Fibroblast of peridontal ligament (primary cell): ENCODE results near the gene ELP4.
"Not testable (repeated sequence)": the region's sequence is repeated elsewhere in the genome, so short reads cannot be mapped to it uniquely, and the experiment has no call there.

Experiments
- DNase-seq: peaks from one replicate; pipeline ENCODE4 v3.0.0-alpha.2; 2010; ENCODE audit errors: extremely low read depth

The ELP4 gene

DNA sequence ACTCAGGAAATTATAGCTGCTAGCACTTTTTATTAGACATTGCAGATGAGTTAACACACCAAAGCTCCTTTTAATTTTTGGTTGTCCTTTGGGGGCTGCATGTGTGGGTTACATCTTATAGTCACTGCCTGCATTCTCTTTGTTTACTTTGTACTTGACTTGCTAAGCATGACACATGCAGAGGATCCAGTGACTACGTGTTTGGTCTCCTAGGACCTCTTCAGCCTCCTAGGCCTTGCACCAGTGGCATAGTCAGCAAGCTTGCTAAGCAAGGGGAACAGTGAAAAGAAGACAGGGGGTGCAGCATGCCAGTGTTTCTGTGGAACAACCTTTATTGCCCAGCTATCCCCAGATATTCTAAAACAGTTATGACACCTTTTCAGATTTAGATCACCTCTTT is 193.4 kb downstream of the ELP4 start:
- DNase-seq, result peak; percentile 32

DNA sequence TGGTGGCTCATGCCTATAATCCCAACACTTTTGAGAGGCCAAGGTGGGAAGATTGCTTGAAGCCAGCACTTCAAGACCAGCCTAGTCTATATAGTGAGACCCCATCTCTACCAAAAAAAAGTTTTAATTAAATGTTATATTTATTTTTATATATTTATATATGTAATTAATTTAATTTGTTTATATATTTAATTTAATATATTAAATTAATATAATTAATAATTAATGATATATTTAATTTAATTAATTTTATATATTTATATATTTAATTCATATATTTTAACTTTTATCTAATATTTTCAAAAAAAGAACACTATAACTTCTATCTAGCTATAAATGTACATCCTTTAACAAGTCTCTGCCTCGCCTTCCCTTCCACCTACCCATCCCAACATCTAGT is 196.8 kb downstream of the ELP4 start:
- DNase-seq, result no peak

DNA sequence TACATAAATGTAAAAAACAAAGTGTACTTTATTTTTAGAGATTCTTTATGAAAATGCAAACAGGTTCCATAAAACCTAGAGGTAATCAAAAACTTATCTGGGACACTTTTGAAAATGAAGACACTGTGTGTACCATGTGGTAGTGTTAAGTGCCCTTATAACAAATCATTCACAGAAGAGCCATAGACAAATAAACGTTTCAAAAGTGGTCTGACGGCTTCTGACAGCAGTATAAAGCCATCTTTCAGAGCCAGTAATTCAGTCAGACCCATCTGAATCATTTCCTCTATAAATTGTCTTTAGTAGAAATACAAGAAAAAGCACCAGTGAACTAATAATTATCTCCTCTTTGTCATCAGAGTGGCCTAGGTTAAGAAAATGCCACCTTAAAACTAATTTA is 201.6 kb downstream of the ELP4 start:
- no peak for DNase-seq

- DNase-seq, result no peak
Observed at GRCh38 chr11:31712851-31713250, 203.3 kb downstream of the ELP4 start.

GRCh38 chr11:31714840-31715239 is 205.3 kb downstream of the ELP4 start:
- no peak for DNase-seq

DNA sequence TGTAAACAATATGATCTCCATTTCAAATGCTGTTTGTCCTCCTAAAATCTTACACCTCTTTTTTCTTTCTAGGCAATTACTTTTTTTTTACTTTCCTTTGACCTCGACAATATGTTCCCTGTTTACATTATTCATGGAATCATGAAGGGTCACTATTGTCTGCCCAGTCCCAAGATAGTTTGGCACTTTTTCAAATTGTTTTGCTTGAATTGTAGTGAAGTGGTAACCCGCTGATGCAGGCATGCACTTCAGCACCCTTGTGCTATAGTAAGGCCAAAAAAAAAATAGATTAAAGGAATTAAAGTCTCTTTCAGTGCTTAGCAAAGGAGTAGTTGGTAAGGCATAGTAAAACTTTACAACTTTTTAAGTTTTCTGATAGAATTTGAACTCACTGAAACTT is 210.7 kb downstream of the ELP4 start:
- no peak for DNase-seq

DNA sequence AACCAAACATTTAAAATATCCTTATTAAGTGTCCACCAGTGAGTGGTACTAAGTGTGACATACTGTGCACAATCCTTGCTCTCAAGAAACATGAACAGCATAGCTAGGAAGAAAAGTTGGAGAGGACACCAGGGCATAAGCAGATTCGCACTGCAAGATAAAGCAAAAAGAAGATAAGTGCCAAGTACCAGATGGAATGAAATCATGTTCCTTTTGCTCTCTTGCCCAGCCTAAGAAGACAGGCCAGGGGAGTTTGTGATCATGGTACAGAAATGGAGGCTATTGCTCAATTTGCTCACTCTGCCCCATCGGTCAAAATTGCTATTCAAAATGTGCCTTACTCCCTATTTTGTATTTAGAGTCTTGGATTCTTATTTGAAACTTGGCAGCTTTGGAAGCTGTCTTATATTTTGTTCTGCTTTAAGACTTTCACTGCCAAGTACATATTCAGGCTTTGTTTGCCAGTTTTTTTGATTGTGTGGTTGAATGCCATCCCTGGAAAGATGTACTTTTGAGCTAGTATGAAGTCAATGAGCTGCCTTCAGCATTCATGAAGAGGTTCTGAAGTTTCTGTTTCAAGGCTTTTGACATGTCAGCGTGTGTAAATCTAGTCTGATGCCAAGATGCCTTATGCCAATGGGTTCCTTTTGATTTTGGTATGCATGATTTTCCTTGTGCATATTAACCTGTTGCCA is 211.3 kb downstream of the ELP4 start:
- DNase-seq, result peak; percentile 7

DNA sequence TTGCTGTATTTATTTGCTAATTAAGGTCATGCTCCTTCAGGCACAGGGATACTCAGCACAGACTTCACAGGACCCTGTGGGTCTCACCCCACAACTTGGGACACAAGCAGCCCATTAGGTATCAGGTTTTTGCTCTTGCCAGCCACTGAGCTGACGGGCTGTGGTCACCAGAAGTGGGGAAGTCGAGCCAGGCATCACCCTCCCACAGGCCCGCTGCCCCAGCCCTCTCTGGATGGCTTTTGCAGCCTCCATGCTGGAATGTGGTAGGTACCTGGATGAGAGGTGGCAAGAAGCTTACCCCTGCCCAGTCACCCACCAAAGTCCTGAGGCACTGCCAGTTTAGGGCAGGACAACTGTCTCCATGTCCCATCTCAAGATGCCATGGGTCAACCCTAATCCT is 213.2 kb downstream of the ELP4 start:
- no peak for DNase-seq

- peak; percentile 17 for DNase-seq
Observed at GRCh38 chr11:31725176-31725575, 215.6 kb downstream of the ELP4 start.

- DNase-seq, result no peak
Observed at GRCh38 chr11:31728432-31728831, 218.9 kb downstream of the ELP4 start.

GRCh38 chr11:31740131-31740530 is 230.6 kb downstream of the ELP4 start:
- DNase-seq, result no peak

GRCh38 chr11:31740731-31741368 is 231.3 kb downstream of the ELP4 start:
- not testable (repeated sequence) for DNase-seq

- DNase-seq, result no peak
Observed at GRCh38 chr11:31747581-31747980, 238.0 kb downstream of the ELP4 start.

DNA sequence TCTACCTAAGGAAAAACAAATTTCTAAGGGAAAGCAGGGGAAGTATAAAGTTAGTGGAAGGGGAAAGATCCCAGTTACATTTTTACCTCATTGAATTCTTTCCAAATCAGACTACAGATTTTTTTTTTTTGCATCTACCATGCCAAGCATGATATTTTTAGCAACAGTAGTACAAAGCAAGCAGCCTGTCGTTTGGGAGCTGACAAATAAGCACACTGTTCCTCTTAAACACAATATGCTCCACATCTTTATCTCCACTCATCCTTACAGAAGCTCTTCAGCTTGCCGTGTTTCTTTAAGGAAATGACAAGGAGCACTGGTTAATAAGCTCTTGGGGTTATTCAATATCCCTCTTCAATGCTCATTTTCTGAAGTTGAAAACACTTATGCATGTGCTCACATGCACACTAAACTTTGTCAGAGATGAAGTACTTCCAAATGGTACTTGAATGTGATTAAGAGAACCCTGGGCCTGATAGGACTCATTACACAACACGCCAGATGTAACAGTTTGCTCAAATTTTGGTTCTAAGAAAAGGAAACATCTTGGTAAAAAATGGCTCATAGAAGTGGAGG is 247.8 kb downstream of the ELP4 start:
- no peak for DNase-seq

DNA sequence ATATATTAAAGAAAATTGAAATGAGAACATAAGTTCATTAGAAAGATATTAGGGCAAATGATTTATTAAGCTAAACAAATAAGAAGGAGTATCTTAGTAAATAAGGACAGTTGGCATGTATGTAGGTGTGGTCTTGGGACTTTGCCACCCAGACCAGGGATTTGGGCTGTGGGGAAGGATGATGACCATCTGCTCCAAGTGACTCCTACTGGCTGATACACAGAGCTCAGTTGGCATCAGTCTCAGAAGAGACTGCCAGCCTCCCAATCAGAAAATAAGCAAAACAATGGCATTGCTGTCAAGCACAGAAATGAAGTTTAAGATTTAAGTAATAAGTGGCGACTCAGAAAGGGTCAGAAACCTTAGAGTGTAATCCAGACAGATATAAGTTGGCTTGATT is 252.1 kb downstream of the ELP4 start:
- no peak for DNase-seq

- DNase-seq, result no peak
Observed at GRCh38 chr11:31763296-31763695, 253.7 kb downstream of the ELP4 start.

DNA sequence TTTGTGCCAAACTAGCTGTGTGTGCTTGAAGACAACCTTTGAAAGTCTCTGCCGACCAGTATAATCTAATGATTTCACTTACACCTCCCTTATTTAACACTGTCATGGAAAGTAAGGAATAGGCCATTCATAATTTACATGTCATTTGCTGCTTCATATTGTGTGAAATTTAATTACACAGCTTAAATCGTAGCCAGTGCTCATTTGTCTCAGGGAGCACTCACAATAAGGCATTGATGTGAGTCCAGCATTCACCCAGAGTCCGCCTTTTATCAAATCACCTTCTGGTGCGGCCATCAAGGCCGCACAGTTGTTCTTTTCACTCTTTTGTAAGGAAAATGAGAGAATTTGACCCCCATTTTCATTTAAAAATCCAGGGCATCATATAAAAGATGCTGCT is 254.7 kb downstream of the ELP4 start:
- DNase-seq, result no peak

DNA sequence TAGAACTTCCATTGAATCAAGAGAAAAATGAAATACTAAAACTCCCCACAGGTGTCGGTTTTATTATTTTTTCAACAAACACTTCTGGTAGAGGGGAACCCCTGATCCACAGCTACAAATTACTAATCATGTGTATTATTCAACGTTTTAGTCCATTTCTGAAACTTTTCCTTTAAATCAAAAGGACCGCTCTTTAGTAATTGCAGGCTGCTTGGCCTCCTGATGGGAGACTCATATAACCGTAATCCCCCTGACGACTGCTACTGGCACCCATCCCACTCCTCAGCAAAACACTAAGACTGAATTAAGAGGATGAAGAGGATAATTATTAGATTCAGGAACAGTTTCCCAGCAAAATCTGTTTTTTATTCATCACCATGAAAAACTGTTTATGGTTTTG is 255.2 kb downstream of the ELP4 start:
- DNase-seq, result no peak

DNA sequence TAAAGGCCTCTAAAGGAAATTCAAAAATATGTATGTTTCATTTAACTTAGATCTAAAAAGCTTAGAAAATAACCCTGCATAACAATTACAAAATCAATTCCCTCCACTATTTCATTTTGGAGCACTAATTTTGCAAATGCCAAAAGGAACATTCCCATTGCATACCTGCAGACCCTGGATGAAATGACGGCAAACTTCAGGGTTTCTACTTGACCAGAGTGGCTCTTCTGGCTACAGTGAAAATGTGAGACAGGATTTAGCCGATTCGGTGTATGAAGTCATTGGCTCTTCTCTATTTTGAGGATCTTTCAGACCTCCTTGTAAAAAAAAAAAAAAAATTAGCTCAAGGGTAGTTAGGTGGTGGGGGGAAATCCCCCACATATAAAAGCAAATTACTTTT is 257.5 kb downstream of the ELP4 start:
- DNase-seq, result no peak

DNA sequence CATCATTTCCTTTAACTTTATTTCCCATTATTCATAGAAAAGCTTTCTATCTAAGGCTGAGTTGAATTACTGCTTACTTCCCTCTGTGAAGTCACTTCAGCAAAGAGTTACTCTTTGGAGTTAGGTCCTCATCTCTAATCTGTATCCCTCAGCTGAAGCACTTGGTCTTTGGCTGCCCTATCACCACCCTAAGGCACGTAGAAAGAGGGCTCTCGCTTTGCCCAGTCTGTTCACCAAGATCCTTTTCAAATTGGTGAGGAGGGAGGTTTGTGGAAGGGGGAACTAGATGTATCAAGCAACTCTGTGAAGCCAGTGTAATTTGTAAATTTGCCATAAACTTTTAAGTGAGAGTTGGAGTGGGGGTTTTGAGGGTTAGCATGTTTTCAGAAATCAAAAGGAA is 258.1 kb downstream of the ELP4 start:
- no peak for DNase-seq

GRCh38 chr11:31768749-31769640 is 259.4 kb downstream of the ELP4 start:
- no peak for DNase-seq

- DNase-seq, result no peak
Observed at GRCh38 chr11:31770011-31770700, 260.6 kb downstream of the ELP4 start.
